ENCODE data around the gene HSF2BP.
"Not testable (repeated sequence)": the region's sequence is repeated elsewhere in the genome, so short reads cannot be mapped to it uniquely, and the experiment has no call there.

HSF2BP gene

GRCh38 chr21:43659136-43660000, at the start of gene HSF2BP, which contains the start of gene RRP1B:
Gene HSF2BP, minus strand, starts transcription at chr21:43659488. Its CDS starts 1,392 bp downstream, at chr21:43658096.
Gene RRP1B, plus strand, starts transcription at chr21:43659560. Its CDS starts 105 bp downstream, at chr21:43659665.
- peak; percentile 77 to 84 for DNase-seq

GRCh38 chr21:43708745-43709381, 49.6 kb upstream of the HSF2BP start:
- DNase-seq = no peak

GRCh38 chr21:43707462-43707861, 48.2 kb upstream of the HSF2BP start:
- no peak for DNase-seq

GRCh38 chr21:43703035-43703880, 44.0 kb upstream of the HSF2BP start:
- peak in 1 of 2 donors; percentile 20 for DNase-seq

- DNase-seq = no peak
Measured at GRCh38 chr21:43702785-43703034, 43.4 kb upstream of the HSF2BP start.

- no peak for DNase-seq
Measured at GRCh38 chr21:43701936-43702784, 42.9 kb upstream of the HSF2BP start.

- no peak for DNase-seq
Measured at GRCh38 chr21:43699933-43700599, 40.8 kb upstream of the HSF2BP start.

GRCh38 chr21:43699492-43699777, 40.1 kb upstream of the HSF2BP start:
- not testable (repeated sequence) for DNase-seq

GRCh38 chr21:43697758-43698643, 38.7 kb upstream of the HSF2BP start:
- no peak for DNase-seq

GRCh38 chr21:43696214-43696613, 36.9 kb upstream of the HSF2BP start:
- DNase-seq = no peak

GRCh38 chr21:43694437-43695079, 35.3 kb upstream of the HSF2BP start:
- DNase-seq = no peak

GRCh38 chr21:43693981-43694380, 34.7 kb upstream of the HSF2BP start:
- no peak for DNase-seq

GRCh38 chr21:43692949-43693348, 33.7 kb upstream of the HSF2BP start:
- no peak for DNase-seq

- DNase-seq = no peak
Measured at GRCh38 chr21:43691801-43692200, 32.5 kb upstream of the HSF2BP start.

- no peak for DNase-seq
Measured at GRCh38 chr21:43691086-43691795, 32.0 kb upstream of the HSF2BP start.

- no peak for DNase-seq
Measured at GRCh38 chr21:43690346-43690745, 31.1 kb upstream of the HSF2BP start.

GRCh38 chr21:43689556-43690337, 30.5 kb upstream of the HSF2BP start:
- no peak for DNase-seq

GRCh38 chr21:43688906-43689305, 29.6 kb upstream of the HSF2BP start:
- no peak for DNase-seq
